Stimulated activated CD4-positive, alpha-beta T cell treated with anti-CD3 and anti-CD28 coated beads, TNF-alpha, amount 100 ng/mL, for 4 hours (primary cell): Measurements from ENCODE around the gene CDC42EP2.
A peak's percentile ranks its signal among the peaks of the same experiment; 100 is the strongest.

Experiments
- DNase-seq, 3 experiments: peaks; one replicate each; pipeline ENCODE4 v3.0.0-alpha.2; 2020; ENCODE audit warnings: low read depth in 3 of 3

CDC42EP2 gene

GRCh38 chr11:65298131-65298535 lies 16.5 kb upstream of the CDC42EP2 start:
- no peak for DNase-seq

DNA sequence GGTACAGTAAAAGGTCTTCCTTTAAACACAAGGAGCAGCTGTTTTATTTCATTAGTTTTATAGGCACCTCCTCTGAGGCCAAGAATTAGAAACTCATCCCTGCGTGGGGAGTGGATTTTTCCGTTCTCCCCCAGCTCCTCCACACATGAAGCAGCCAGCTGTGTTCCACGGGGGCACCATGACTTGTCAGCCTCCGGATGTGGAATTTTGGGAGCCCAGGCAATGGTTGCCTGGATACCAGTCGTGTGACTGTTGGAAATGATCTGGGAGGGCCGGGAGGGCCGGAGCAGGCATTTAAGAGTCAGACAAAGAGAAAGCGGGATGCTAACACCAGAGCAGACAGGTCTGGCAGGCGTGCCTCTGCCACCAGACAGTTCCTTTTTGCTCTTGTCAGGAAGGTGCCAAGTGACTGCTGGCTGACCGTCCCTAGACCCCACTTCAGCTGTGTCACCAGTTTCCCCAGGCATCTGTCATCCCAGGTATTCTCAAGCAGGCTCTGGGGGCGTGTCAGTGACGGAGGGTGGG lies 15.9 kb upstream of the CDC42EP2 start:
- no peak for DNase-seq

- DNase-seq, result no peak
Observed at GRCh38 chr11:65300621-65301275, 13.9 kb upstream of the CDC42EP2 start.

DNA sequence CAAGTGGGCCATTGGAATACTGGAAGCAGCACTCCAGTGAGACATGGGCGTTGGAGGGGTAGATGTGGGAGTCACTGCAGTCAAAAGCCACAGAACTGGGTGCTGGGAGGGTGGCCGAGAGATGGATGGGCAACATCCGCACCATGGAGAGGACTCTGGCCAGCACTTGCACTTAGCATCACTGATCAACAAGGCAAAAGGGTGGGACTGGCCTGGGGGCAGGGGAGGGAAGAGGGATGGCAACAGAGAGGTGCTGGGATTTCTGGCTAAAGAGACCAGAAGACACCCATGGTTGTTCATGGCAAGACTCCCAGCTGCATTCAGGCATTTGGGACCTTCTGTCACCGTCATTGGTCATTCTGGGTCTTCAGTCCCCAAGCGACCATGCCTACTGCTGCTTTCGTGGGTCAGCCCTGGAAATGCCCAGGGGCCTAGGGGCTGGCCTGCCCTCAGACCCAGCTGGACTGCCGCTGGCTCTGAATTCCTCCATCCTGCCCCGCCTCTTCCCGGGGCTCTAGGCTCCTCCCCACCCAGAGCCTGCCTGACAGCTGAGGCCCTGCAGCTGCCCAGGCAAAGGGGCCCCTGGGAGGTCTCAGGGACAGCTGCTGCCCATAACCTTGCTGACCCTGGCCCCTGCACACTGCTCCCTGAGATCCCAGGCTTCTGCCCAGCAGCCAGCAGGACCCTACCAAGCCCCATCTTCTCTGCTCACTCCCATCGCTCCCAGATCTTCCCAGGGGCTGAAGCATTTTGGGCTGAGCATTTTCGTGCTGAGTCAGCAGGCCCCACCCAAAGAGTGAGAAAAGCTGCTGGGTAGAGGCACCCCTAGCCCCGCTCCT lies 13.0 kb upstream of the CDC42EP2 start:
- DNase-seq, result no peak

GRCh38 chr11:65303555-65303954 lies 11.1 kb upstream of the CDC42EP2 start:
- no peak for DNase-seq

DNA sequence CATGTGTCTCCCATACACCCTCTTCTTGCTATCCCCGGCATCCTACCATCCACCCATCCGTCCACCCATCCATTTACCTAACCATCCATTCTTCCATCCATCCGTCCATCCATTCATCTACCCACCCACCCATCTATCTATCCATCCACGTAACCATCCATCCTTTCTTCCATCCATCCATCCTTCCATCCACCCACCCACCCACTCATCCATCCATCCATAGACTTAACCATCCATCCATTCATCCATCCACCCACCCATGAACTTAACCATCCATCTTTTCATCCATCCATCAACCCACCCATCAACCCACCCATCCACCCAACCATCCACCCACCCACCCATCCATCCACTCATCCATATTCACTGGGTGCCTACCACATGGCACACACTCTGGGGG lies 10.6 kb upstream of the CDC42EP2 start:
- DNase-seq, result no peak

DNA sequence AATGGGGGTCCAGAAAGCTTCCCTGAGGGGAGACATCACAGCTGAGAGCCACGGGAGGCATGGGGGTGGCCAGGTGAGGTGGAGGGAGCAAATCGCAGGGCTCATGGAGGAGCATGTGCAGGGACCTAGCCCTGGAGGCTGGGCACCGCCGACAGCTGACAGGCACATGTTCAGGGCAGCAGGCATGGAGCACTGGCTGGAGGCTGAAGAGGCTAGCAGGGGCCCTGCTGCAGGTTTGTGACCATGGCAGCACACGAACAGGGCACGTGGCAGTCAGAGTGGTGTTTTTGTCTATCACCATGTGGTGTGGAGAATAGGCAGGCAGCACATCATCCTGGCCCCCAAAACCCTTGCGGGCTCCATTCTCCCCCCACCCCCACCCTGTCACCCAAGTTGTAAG lies 10.1 kb upstream of the CDC42EP2 start:
- no peak for DNase-seq

DNA sequence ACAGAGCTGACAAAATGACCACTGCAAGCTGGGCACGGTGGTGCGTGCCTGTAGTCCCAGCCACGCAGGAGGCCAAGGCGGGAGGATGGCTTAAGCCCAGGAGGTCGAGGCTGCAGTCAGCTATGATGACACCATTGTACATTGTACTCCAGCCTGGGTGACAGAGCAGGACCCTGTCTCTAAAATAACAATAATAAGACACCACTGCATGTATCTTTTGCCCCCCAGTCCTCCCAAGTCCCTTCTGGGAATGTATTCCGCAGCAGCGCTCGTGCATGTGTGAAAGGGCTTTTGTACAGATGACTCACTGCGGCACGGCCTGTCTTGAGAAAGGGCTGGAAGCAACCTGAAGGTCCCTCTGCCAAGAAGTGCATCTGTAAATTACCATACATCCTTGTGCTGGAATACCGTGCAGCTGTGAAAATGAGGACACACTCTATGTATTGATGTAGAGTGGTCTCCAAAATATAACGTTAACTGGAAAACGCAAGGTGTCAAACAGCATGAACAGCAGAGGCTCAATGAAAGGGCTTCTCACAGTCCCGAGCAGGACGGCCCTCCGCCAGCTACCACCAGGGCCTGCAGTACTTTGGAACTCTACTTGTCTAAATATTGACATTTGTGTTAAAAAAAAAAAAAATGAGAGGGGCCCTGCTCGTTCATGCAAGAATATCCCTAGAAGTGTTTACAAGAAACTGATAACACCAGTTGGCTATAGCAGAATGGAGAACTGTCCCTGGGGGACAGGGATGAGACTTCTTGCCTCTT lies 9.0 kb upstream of the CDC42EP2 start:
- DNase-seq, result no peak

DNA sequence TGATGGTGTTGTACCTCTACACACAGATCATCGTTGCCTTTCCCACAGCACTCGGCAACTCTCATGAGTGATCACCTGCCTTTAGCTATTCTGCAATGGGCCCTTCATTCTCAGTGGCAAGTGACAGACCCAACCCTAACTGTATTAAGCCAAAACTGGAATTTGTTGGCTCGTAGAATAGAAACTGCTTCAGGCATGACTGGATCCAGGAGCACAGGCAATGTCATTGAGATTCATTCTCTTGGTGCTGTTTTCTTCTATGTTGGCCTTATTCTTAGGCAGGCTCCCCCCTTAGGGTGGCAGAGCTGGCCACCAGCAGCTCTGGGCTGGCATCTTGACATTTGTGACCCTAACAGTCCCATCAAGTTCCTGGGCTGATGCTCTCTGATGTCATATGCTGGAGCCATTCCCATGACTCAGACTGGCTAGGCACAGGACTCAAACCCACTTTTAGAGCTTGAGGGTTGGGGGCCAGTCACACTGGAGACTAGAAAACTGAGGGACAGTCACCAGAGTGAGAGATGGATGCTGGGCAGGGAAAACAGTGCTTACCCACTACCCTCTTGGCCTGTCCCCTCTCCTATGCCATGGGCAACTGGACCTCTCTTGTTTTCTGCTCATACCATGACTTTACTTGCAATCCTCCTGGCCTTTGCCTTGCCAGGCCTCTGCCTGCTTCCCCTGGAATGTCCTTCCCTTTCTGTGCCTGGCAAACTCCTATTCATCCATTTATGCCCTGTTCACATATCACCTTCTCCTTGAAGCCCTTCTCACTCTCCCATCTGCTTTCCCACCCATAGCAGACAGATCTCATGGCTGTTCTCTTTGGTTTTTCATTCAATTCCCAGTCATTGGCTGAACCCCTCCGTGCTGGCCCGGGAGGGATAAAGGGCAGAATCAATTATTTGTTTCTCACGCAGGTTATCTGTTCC lies 7.1 kb upstream of the CDC42EP2 start:
- DNase-seq, result no peak

- no peak for DNase-seq
Observed at GRCh38 chr11:65308281-65308891, 6.3 kb upstream of the CDC42EP2 start.

GRCh38 chr11:65309006-65309405 lies 5.7 kb upstream of the CDC42EP2 start:
- no peak for DNase-seq

GRCh38 chr11:65310215-65310614 lies 4.5 kb upstream of the CDC42EP2 start:
- no peak for DNase-seq

DNA sequence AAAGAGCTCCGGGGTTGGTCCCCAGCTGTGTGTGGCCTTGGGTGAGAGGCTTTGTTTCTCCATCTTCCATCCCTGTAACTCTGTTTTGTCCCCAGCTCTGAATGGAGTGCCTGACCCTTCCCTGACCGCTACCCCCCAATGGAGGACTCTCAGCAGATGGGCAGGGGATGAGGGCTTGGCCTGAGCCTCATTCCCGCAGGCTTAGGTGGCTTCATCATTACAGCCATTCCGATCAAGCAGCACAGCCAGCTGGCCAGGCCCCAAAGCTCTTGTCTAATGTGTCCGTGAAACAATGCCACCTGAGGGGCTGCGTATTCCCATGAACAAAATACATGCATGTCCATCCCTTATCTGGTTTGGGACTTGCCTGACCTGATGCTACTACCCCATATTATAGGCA lies 3.9 kb upstream of the CDC42EP2 start:
- no peak for DNase-seq

GRCh38 chr11:65311170-65311678 lies 3.4 kb upstream of the CDC42EP2 start:
- DNase-seq, result no peak

GRCh38 chr11:65315204-65315865 lies 669 bp downstream of the CDC42EP2 start:
- DNase-seq, result peak; percentile 65 to 81 (median 71)

DNA sequence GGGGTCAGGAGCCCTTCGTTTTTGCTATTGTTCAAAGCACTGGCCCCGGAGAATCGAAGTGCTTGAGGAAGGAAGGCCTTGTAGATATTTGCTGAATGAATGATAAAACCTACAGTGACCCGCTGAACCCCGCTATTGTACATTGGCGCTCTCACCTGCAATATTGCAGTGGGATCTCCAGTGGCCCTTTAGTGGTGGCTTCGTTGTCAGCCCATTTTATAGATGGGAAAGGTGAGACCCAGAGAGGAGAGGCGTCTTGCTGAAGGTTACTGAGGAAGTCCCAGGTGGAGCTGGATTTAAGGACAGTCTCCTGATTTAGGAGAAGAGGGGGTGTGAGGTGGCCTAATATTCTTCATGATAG lies 1.2 kb downstream of the CDC42EP2 start:
- DNase-seq, result no peak

DNA sequence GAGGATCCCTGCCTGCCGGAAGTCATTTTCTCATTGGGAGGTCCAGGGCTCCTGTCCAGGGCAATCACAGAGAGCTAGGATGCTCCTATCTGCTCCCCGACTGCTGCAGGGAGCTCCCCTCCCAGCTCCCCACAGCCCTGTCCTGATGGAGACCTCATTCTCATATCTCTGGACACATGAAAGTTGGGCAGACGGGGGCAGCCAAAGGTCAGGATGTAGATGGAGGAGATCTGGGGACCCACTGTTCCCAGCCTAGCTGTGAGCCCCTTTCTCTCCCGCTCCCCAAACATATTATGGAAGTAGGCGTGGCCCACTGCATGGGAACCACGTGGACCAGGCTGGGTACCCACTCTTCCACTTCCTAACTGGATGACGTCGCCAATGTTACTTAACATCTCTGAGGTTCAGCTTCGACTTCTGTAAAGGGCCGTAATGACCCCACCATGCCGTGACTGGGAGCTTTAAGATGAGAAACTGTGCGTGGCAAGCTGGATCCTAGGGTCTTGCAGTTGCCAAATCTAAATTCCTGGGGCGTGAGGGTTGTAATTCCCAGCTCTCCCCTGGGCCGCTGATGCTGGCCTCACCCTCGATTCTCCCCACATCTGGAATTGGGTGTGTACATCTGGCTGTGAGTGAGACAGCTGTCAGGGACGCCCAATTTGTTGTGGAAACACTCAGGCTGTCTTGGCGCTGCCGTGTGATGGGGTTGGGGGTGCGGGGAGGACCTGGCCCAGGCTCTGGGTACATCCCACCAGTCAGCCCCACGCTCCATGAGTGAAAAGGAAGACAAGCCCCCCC lies 1.8 kb downstream of the CDC42EP2 start:
- no peak for DNase-seq

DNA sequence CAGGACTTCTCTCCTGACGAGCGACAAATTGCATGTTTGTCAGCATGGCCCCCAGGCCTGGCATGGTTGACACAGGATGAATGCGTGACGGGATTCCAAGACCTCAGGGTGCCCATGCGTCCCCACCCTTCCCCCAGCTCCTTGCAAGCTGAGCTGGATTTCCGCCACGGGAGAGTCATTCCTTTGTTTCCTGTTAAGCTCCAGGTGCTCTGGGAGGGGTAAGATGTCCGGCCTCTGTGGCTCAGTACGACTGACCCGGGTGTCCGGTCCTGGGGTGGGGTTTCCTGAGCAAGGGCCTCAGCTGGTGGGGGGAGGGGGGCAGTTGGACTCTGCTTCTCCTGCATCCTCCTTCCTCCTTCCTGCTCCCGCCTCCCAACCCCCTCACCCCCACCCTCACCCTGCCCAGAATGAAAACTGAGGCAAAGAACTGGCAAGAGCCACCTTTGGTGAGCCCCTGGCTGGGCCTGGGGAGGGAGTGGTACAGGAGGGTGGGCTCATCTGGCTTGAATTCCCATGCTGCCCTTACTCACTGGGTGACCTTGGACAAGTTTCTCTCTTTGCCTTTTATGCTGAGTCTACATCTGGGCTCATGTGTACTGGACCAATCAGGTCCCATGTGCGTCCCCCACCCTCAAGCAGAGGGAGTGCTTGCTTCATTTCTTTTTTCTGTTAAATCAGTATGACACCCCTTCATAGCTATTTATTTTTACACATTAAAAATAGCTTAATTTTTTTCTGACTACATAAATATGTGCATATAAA lies 2.5 kb downstream of the CDC42EP2 start:
- DNase-seq, result no peak
